ENCODE data around the gene GRID1. TPM values are rescaled to one million over a fixed set of nuclear protein-coding genes. Genes with fewer than 3 reads are reported as not detected.

The GRID1 gene
- polyA plus RNA-seq, 1 donor (not counting 4 experiments of a cell fraction or from before 2014, with no cell fraction given): 0.01 TPM

DNA sequence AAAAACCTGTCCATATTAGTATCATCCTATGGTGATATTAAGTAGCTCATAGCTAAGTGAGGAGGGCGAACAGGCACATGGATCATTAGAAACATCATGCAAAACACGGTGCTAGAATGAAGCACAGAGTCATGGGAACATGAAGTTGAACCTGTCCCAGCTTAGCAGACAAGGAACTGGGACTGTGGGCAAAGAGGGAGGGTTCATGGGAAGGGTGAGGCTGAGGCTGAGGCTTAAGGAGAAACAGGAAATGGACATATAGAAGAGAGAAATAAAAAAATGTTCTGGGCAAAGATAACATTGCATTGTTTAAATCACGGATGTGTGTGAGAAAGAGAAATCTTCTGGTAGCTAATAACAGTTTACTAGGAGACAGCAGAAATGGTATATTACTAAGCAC is 708.1 kb downstream of the GRID1 start:
- H3K36me3 ChIP-seq (ENCODE audit: control insufficient read depth in 2 of 2, extremely low read depth in 1 of 2, insufficient read depth in 2 of 2, low read length in 2 of 2): no peaks in the 10 kb centered on the region
- TF ChIP-seq EZH2 (IDR thresholded peaks at IDR 0.05; ENCODE audit: low read length): no peak
- TF ChIP-seq CTCF (optimal IDR thresholded peaks at IDR 0.05 in 1 of 3, IDR thresholded peaks at IDR 0.05 in 1 of 3, conservative IDR thresholded peaks at IDR 0.05 in 1 of 3; ENCODE audit: extremely low read depth in 1 of 3, insufficient read depth in 2 of 3, low read length in 3 of 3): no peak
- no peaks in the 10 kb centered on the region for H3K9me1 ChIP-seq (ENCODE audit: control insufficient read depth, extremely low read depth, insufficient read depth, low read length)
- no peaks in the 10 kb centered on the region for H3K79me2 ChIP-seq (ENCODE audit: control insufficient read depth, insufficient read depth, low read length)
- no peak overlapping the region for H3K4me2 ChIP-seq (ENCODE audit: control insufficient read depth, extremely low read depth, insufficient read depth, low read depth, low read length)
- no peaks in the 10 kb centered on the region for H3K9me3 ChIP-seq (ENCODE audit: control insufficient read depth, low read depth, low read length)
- no peak overlapping the region for H3K27ac ChIP-seq (ENCODE audit: control insufficient read depth, insufficient read depth, low read length)
- FAIRE-seq (no peak), DNase-seq (ENCODE audit: low read depth, low spot score) (no peak)
- no peak overlapping the region for H2AFZ ChIP-seq (ENCODE audit: control insufficient read depth, low read length)
- no peaks in the 10 kb centered on the region for H4K20me1 ChIP-seq (ENCODE audit: control insufficient read depth, extremely low read depth, insufficient read depth, low read length)
- dilution Hi-C loops (cut with MboI; ENCODE audit: extremely low pct_ligation_motif_present, low sequenced_read_pairs): no loop called here
- no peak overlapping the region for H3K9ac ChIP-seq (ENCODE audit: control insufficient read depth, extremely low read depth, insufficient read depth, low read length)
- no peak overlapping the region for H3K4me3 ChIP-seq (ENCODE audit: control insufficient read depth in 2 of 3, extremely low read depth in 1 of 3, insufficient read depth in 2 of 3, low read depth in 1 of 3, low read length in 3 of 3)
- no peaks in the 10 kb centered on the region for H3K4me1 ChIP-seq (ENCODE audit: control insufficient read depth, extremely low read depth, insufficient read depth, low read length)
- no peaks in the 10 kb centered on the region for H3K27me3 ChIP-seq (ENCODE audit: control insufficient read depth, extremely low read depth, insufficient read depth, low read length)

DNA sequence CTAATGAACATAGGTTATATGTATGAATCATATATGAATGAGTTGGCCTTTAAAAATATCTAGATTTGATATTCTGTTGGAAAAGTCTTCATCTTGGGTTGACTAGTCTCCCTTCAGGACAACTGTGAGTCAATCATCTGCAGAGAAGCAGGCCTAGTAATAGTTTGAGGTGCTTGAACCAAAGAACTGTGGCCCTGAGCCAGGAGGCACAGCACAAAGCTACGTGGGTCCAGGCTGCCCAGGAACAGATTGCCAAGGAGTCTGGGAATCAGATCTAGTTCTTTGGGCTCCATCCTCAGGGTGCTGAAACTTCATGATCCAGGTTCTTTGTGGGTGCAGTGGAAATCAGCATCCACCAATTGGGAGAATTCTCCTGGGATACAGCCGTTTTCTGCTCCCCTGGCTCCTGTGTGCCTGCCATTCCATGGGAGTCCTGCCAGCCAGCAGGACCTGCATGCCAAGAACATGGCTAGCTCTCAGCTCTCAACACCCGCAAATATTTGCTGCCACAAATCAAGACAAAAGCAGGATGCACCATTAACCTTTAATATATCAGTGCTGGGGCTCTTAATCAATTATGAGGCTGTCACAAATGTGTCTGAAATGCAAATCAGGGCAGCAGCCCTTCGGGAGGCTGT is 709.0 kb downstream of the GRID1 start:
- Histone ChIP-seq H2AFZ (ENCODE audit: control insufficient read depth, low read length) (no peak overlapping the region), H3K79me2 (ENCODE audit: control insufficient read depth, insufficient read depth, low read length) (no peaks in the 10 kb centered on the region), H3K27me3 (ENCODE audit: control insufficient read depth, extremely low read depth, insufficient read depth, low read length) (no peaks in the 10 kb centered on the region), H3K4me2 (ENCODE audit: control insufficient read depth, extremely low read depth, insufficient read depth, low read depth, low read length) (no peak overlapping the region), H3K27ac (ENCODE audit: control insufficient read depth, insufficient read depth, low read length) (no peak overlapping the region), H4K20me1 (ENCODE audit: control insufficient read depth, extremely low read depth, insufficient read depth, low read length) (no peaks in the 10 kb centered on the region), H3K4me3 (ENCODE audit: control insufficient read depth in 2 of 3, extremely low read depth in 1 of 3, insufficient read depth in 2 of 3, low read depth in 1 of 3, low read length in 3 of 3) (no peak overlapping the region), H3K36me3 (ENCODE audit: control insufficient read depth in 2 of 2, extremely low read depth in 1 of 2, insufficient read depth in 2 of 2, low read length in 2 of 2) (no peaks in the 10 kb centered on the region), H3K4me1 (ENCODE audit: control insufficient read depth, extremely low read depth, insufficient read depth, low read length) (no peaks in the 10 kb centered on the region), H3K9ac (ENCODE audit: control insufficient read depth, extremely low read depth, insufficient read depth, low read length) (no peak overlapping the region), H3K9me1 (ENCODE audit: control insufficient read depth, extremely low read depth, insufficient read depth, low read length) (no peaks in the 10 kb centered on the region), H3K9me3 (ENCODE audit: control insufficient read depth, low read depth, low read length) (no peaks in the 10 kb centered on the region)
- dilution Hi-C loops (cut with MboI; ENCODE audit: extremely low pct_ligation_motif_present, low sequenced_read_pairs): no loop called here
- TF ChIP-seq EZH2 (IDR thresholded peaks at IDR 0.05; ENCODE audit: low read length): no peak
- no peak for TF ChIP-seq CTCF (optimal IDR thresholded peaks at IDR 0.05 in 1 of 3, IDR thresholded peaks at IDR 0.05 in 1 of 3, conservative IDR thresholded peaks at IDR 0.05 in 1 of 3; ENCODE audit: extremely low read depth in 1 of 3, insufficient read depth in 2 of 3, low read length in 3 of 3)
- FAIRE-seq (no peak), DNase-seq (ENCODE audit: low read depth, low spot score) (no peak)
